GM15510 (cell line): ENCODE results near the gene FSIP1.

Experiments
- POLR2A ChIP-seq: IDR thresholded peaks from 3 replicates; pipeline ENCODE4 v1.6.1; 2011; ENCODE audit warnings: borderline replicate concordance; ENCODE audit not compliant: insufficient read length; ENCODE audit errors: extremely low read depth

The FSIP1 gene

DNA sequence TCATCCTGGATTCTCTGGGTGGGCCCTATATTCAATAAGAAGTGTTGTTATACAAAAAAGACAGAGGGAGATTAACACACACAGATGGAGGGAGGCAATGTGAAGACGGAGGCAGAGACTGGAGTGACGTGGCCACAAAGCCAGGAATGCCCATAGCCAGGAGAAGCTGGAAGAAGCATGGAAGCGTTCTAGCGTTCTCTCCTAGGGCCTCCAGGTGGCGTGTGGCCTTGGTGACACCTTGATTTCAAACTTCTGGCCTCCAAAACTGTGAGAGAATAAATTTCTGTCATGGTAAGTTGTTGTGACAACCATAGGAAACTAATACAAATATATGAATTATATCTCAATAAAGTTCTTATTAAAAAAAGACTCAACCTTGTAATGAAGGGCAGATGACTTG lies 180.5 kb downstream of the FSIP1 start:
- no peak for TF ChIP-seq POLR2A

DNA sequence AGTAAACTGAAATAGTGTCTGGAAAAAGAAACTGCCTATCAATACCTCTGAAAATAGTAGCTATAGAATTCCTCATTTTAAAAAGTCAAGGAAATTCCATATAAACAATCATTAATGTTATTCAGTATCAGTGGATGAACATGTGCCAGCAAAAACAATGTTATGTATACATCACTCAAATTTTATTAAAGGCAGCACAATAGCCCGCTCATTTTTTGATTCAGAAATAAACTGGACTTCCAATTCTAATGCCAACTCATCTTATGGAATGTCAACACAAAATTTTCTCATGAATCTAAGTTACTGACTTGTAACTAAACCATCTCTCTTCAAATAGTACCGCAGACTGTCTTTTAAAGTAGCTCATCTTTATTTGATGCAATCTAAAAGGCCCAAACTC lies 182.8 kb downstream of the FSIP1 start:
- no peak for TF ChIP-seq POLR2A

DNA sequence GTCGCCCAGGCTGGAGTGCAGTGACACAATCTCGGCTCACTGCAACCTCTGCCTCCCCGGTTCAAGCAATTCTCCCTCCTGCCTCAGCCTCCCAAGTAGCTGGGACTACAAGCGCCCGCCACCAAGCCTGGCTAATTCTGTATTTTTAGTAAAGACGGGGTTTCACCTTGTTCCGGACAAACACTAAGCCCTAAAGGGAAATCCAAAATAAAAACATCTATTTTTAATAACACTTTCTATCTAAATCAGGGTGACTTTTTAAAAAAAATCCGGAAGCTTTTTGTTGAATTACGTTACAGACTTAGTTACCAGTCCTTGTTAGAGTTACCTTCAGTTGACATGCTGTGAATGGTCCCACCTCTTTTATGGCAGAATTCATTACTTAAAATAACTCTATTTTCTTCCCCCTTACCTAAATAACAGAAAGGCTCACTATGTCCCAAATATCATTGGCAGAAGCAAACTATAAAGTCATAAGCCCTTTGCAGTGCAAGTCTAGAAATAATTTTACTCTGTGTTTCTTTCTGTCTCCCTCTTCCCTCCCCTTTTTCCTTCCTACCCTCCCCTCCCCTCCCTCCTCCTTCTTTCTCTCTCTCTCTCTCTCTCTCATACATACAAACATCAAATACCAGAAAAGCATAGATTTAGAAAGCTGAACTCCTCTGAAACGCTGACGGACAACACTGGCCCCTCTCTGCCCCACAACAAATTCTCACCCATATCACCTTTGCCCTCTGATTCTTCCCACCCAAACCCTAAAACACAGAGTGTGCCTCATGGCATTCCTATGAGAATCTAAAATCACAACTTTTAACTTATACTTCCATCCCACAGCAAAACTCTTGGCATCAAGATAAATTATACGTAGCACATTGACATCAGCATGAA lies 183.4 kb downstream of the FSIP1 start:
- TF ChIP-seq POLR2A: no peak

DNA sequence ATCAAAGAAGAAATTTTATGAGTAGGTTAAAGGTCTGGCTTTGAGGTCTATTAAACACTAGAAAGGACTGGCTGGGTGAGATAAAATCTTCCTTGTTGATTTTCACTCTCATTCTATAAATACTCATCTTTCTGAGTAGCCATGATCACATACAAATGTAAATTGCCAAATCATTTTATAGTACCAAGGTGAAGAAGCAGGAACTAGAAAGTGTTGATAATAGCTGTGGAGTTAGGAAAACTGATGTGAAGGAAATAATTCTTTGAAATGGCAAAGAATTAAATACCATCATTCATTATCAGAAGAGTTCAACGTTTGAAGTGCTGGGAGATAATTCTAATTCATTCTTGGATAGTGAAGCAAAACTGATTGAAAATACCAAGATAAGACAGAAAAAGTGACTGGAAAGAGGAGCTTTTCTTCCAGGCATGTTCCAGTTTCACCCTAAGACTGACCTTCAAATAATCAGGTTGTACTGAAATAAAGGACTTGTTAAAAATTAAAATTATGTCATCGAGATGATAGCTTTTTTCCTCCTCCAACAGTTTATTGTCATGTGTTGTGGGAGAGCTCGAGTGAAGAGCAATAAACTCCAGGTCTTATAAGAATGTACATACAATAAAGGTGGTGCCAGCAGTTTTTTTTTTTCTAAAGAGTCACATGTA lies 184.3 kb downstream of the FSIP1 start:
- no peak for TF ChIP-seq POLR2A

DNA sequence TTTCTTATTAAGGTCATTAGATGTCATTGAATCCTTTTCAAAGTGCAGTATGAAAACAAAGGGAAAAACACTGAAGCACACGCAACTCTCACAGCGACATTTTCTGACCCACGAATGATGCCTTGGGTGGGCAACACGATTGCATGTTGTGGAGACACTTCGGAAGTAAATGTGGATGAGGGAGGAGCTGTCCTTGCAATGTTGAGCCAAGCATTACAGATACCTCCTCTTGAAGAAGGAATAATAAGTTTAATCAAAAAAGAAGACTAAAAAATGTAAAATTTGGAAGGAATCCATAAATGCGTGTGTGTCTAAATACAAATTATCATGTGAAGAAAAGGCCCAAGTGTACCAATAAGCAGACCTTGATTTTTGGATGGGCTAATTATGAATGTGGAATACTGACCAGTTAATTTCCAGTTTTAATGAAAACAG lies 184.9 kb downstream of the FSIP1 start:
- TF ChIP-seq POLR2A: no peak

DNA sequence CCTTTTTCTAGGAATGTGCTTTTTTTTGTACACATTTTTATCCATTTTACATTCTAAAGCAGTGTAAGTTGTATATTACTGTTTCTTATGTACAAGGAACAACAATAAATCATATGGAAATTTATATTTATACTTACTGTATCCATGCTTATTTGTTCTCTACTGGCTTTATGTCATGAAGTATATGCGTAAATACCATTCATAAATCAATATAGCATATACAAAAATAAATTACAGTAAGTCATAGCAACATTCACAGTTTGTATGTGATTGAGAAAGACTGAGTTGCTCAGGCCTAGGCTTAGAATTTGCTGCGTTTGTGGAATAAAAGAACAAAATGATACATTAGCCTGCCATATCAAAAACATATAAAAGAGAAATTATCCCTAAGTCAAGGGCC lies 185.3 kb downstream of the FSIP1 start:
- no peak for TF ChIP-seq POLR2A

DNA sequence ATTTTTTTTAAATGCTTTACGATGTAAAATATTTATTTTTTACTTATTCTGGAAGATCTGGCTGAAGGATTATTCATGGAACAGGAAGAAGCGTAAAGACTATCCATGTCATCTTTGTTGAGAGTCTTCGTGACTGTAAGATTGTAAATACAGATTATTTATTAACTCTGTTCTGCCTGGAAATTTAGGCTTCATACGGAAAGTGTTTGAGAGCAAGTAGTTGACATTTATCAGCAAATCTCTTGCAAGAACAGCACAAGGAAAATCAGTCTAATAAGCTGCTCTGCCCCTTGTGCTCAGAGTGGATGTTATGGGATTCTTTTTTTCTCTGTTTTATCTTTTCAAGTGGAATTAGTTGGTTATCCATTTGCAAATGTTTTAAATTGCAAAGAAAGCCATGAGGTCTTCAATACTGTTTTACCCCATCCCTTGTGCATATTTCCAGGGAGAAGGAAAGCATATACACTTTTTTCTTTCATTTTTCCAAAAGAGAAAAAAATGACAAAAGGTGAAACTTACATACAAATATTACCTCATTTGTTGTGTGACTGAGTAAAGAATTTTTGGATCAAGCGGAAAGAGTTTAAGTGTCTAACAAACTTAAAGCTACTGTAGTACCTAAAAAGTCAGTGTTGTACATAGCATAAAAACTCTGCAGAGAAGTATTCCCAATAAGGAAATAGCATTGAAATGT lies 186.1 kb downstream of the FSIP1 start:
- TF ChIP-seq POLR2A: no peak

DNA sequence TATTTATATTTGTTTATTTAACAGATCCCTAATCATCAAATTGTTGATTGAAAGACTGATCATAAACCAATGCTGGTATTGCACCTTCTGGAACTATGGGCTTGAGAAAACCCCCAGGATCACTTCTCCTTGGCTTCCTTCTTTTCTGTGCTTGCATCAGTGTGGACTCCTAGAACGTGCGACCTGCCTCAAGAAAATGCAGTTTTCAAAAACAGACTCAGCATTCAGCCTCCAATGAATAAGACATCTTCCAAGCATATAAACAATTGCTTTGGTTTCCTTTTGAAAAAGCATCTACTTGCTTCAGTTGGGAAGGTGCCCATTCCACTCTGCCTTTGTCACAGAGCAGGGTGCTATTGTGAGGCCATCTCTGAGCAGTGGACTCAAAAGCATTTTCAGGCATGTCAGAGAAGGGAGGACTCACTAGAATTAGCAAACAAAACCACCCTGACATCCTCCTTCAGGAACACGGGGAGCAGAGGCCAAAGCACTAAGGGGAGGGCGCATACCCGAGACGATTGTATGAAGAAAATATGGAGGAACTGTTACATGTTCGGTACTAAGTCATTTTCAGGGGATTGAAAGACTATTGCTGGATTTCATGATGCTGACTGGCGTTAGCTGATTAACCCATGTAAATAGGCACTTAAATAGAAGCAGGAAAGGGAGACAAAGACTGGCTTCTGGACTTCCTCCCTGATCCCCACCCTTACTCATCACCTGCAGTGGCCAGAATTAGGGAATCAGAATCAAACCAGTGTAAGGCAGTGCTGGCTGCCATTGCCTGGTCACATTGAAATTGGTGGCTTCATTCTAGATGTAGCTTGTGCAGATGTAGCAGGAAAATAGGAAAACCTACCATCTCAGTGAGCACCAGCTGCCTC lies 187.1 kb downstream of the FSIP1 start:
- no peak for TF ChIP-seq POLR2A

DNA sequence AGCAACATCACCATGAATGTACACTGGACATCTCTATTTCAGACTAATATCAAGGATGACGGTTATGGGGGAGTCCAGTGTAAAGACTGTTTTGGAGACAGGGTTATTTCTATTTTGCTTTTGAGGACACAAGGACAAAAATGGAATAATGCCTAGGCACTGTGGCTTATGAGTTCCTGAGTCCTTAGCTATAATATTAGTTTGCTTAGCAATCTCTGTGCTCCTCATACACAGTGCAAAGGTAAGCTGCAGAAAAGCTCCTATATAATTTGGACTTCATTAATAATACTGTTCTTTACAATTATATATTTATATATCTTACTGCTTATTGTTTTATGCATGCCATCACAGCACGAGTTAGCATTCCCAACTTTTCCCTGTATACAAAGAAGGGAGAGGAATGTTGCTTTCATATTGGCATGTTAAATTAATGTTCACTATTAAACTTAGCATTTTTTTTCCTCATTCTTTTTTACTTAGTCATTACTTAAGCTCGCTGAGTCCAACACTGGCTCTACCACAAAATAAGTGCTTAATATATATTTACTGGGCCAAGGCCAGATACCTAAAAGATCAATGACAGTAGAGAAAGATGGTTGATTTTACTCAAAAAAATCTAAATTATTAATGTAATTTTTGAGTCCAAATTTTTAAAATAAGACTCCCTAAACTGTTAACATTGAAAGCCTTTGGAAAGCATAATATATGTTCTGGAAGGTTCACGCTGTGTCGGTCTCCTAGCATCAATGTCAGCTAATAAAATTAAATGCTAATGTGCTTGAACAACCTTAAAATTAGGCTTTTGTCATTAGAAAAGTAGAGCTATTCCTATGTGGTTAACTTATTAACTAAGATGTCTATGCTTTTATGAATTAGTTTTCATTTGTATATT lies 187.9 kb downstream of the FSIP1 start:
- TF ChIP-seq POLR2A: no peak

DNA sequence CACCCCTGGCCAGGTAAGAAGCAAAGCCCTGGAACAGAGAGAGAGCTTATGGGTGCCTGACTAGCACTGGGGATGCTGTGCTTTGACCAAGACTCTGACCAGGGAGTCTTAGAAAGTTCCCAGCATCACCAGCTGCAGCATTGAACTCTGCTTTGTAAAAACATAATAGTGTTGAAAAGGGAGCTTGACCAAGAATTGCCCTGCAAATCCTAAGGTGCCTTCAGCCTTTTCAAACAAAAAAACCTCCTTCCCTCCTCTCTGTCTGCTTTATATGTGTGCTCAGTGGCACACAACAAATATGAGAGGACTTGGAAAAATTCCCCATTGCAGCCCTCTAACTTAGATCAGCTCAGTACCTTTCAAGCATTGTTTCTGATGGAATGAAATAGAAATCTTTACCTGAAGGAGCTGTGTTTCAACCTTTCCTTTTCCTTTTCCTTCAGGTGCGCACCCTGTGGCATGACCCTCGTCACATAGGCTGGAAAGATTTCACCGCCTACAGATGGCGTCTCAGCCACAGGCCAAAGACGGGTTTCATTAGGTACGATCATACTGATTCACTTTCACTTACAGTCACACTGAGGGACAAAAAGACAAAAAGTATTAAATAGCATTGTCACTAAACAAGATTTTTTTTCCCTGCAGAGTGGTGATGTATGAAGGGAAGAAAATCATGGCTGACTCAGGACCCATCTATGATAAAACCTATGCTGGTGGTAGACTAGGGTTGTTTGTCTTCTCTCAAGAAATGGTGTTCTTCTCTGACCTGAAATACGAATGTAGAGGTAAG lies 188.8 kb downstream of the FSIP1 start:
- TF ChIP-seq POLR2A: no peak

DNA sequence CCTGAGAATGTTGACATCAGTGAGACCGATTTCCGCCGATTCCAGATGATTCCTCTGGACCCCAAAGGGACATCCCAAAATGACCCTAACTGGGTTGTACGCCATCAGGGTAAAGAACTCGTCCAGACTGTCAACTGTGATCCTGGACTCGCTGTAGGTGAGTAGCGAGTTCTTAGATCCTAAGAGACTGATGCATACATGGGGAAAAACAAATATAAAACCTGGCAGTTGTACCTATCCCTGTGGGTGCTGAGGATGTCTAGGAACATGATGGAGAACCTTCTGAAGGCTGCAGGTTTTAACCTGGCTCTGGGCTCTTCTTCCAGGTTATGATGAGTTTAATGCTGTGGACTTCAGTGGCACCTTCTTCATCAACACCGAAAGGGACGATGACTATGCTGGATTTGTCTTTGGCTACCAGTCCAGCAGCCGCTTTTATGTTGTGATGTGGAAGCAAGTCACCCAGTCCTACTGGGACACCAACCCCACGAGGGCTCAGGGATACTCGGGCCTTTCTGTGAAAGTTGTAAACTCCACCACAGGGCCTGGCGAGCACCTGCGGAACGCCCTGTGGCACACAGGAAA lies 189.5 kb downstream of the FSIP1 start:
- no peak for TF ChIP-seq POLR2A

DNA sequence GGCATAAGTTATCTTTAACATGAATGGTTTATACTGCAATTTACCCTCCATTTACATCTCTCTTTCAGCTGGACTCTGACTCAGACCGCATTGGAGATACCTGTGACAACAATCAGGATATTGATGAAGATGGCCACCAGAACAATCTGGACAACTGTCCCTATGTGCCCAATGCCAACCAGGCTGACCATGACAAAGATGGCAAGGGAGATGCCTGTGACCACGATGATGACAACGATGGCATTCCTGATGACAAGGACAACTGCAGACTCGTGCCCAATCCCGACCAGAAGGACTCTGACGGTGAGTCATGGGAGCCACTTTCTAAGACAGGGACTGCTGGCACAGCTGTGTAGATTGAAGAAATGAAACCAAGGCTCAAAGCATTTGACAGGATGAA lies 190.1 kb downstream of the FSIP1 start:
- no peak for TF ChIP-seq POLR2A

DNA sequence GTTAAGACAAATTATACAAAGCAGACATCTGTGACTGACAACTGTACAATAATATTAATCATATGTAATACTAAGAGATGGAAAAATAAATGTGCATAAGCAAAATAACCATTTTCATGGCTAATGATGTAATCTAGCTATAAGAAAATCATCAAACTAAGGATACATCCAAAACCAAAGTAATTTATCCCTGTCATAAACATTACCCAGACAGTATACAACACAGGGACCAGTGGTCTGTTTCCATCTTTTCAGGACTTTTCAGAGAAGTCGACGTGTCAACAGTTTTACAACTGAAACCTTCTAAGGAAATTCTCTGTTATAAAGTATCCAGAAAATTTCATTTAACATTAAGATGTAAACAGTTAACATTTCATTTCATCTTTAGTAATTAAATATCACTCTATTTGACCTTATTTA lies 190.7 kb downstream of the FSIP1 start:
- no peak for TF ChIP-seq POLR2A
